Activated CD8-positive, alpha-beta memory T cell treated with anti-CD3 and anti-CD28 coated beads, Interleukin-2, amount 50 U/mL, for 1 hour (primary cell): ENCODE data around the gene PHLDA3.
"Not testable (repeated sequence)": the region's sequence is repeated elsewhere in the genome, so short reads cannot be mapped to it uniquely, and the experiment has no call there.

ENCODE experiments used
- DNase-seq: peaks from one replicate; pipeline ENCODE4 v3.0.0-alpha.2; 2020; ENCODE audit errors: extremely low read depth

Gene PHLDA3

GRCh38 chr1:201486187-201486586 lies 17.2 kb upstream of the PHLDA3 start:
- no peak for DNase-seq

GRCh38 chr1:201485184-201485774 lies 16.3 kb upstream of the PHLDA3 start:
- DNase-seq: no peak

- DNase-seq: no peak
These were observed 14.5 kb upstream of the PHLDA3 start for GRCh38 chr1:201483373-201483949.

- no peak for DNase-seq
These were observed 13.8 kb upstream of the PHLDA3 start for GRCh38 chr1:201482755-201483154.

- DNase-seq: peak; percentile 40
These were observed 12.9 kb upstream of the PHLDA3 start for GRCh38 chr1:201481761-201482493.

- DNase-seq: no peak
These were observed 12.0 kb upstream of the PHLDA3 start for GRCh38 chr1:201481004-201481380.

GRCh38 chr1:201480231-201481003 lies 11.4 kb upstream of the PHLDA3 start:
- DNase-seq: no peak

GRCh38 chr1:201479201-201479730 lies 10.3 kb upstream of the PHLDA3 start:
- DNase-seq: no peak

GRCh38 chr1:201478666-201479065 lies 9.7 kb upstream of the PHLDA3 start:
- DNase-seq: not testable (repeated sequence)

GRCh38 chr1:201476670-201477344 lies 7.8 kb upstream of the PHLDA3 start:
- DNase-seq: no peak

GRCh38 chr1:201475915-201476669 lies 7.1 kb upstream of the PHLDA3 start:
- DNase-seq: no peak

- DNase-seq: no peak
These were observed 6.1 kb upstream of the PHLDA3 start for GRCh38 chr1:201475130-201475529.

- DNase-seq: no peak
These were observed 4.3 kb upstream of the PHLDA3 start for GRCh38 chr1:201473296-201473695.

- not testable (repeated sequence) for DNase-seq
These were observed 3.3 kb upstream of the PHLDA3 start for GRCh38 chr1:201472321-201472720.

- DNase-seq: no peak
These were observed 2.8 kb upstream of the PHLDA3 start for GRCh38 chr1:201471772-201472171.

GRCh38 chr1:201470581-201470980 lies 1.6 kb upstream of the PHLDA3 start:
- no peak for DNase-seq

GRCh38 chr1:201469645-201470074 lies 672 bp upstream of the PHLDA3 start:
- no peak for DNase-seq

- no peak for DNase-seq
These were observed 516 bp downstream of the PHLDA3 start for GRCh38 chr1:201468501-201468843.

GRCh38 chr1:201466492-201466891 lies 2.5 kb downstream of the PHLDA3 start:
- DNase-seq: no peak

- DNase-seq: no peak
These were observed 3.2 kb downstream of the PHLDA3 start for GRCh38 chr1:201465698-201466290.
